Fibroblast of gingiva (primary cell): ENCODE data around the gene SLC22A17.
"Not testable (repeated sequence)": the region's sequence is repeated elsewhere in the genome, so short reads cannot be mapped to it uniquely, and the experiment has no call there.

Source experiments
- DNase-seq: peaks from one replicate; pipeline ENCODE4 v3.0.0-alpha.2; 2011; ENCODE audit warnings: low read depth

Gene SLC22A17

DNA sequence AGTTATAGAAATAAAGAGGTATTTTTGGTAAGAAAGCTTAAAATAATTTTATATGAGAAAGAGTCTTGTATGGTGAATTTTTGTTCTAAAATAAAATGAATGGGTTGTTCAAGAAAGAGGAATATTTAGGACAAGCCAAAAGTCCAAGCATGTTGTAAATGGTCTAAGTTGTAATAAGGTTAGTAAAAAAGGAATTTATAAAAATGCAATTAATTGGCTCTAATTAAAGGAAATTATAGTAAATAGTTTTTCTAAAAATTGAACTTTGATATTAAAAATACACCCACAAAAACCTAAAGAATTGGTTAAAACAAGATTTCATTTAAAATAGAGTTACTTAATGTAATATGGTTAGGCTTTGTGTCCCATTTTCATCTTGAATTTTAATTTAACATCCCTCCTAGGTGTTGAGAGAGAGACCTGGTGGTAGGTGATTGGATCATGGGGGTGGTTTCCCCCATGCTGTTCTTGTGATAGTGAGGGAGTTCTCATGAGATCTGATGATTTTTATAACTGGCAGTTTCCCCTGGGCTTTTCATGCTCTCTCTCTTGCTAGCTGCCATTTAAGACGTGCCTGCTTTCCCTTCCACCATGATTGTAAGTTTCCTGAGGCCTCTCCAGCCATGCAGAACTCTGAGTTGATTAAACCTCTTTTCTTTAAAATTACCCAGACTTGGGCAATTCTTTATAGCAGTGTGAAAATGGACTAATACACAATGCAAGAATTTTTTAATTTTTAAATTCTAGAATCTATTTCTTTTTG lies 13.0 kb downstream of the SLC22A17 start:
- no peak for DNase-seq

DNA sequence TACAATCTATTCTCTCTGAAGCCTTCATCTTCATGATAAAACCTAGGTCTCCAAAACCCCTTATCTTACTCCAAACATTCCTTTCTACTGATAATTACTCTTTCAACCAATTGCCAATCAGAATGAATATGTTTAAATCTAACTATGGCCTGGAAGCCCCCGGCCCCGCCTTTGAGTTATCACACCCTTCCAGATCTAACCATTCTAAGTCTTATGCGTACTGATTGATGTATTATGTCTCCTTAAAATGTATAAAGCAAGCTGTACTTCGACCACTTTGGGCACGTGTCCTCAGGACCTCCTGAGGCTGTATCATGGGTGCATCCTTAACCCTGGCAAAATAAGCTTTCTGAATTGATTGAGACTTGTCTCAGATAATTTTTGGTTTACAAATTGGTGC lies 17.1 kb downstream of the SLC22A17 start:
- no peak for DNase-seq

GRCh38 chr14:23327947-23328744 lies 24.5 kb downstream of the SLC22A17 start:
- DNase-seq, result peak; percentile 66

GRCh38 chr14:23326491-23327332 lies 26.0 kb downstream of the SLC22A17 start:
- DNase-seq, result no peak

- DNase-seq, result not testable (repeated sequence)
Observed at GRCh38 chr14:23325746-23326145, 26.9 kb downstream of the SLC22A17 start.

DNA sequence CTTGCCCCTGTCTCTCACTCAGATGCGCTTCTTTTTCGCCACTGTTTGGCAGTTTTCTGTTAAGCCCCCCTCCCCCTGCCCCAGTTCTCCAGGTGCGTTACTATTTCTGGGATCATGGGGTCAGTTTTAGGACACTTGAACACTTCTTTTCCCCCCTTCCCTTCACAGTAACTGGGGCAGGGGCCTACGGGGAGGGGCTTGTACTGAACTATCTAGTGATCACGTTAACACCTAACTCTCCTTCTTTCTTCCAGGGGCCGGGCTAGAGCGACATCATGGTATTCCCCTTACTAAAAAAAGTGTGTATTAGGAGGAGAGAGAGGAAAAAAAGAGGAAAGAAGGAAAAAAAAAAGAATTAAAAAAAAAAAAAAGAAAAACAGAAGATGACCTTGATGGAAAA lies 27.7 kb downstream of the SLC22A17 start:
- DNase-seq, result no peak

DNA sequence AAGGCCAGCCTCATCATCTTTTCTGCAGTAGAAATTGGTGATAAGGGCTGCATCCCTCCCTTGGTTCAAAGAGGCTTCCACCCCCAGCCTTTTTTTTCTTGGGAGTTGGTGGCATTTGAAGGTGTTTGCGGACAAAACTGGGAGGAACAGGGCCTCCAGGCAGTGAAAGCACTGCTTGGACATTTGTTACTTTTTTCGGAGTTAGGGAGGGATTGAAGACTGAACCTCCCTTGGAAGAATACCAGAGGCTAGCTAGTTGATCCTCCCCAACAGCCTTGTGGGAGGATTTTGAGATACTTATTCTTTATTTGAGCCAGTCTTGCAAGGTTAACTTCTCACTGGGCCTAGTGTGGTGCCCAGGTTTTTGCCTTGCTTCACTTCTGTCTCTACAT lies 28.2 kb downstream of the SLC22A17 start:
- DNase-seq, result no peak

- DNase-seq, result no peak
Observed at GRCh38 chr14:23323838-23324454, 28.7 kb downstream of the SLC22A17 start.

DNA sequence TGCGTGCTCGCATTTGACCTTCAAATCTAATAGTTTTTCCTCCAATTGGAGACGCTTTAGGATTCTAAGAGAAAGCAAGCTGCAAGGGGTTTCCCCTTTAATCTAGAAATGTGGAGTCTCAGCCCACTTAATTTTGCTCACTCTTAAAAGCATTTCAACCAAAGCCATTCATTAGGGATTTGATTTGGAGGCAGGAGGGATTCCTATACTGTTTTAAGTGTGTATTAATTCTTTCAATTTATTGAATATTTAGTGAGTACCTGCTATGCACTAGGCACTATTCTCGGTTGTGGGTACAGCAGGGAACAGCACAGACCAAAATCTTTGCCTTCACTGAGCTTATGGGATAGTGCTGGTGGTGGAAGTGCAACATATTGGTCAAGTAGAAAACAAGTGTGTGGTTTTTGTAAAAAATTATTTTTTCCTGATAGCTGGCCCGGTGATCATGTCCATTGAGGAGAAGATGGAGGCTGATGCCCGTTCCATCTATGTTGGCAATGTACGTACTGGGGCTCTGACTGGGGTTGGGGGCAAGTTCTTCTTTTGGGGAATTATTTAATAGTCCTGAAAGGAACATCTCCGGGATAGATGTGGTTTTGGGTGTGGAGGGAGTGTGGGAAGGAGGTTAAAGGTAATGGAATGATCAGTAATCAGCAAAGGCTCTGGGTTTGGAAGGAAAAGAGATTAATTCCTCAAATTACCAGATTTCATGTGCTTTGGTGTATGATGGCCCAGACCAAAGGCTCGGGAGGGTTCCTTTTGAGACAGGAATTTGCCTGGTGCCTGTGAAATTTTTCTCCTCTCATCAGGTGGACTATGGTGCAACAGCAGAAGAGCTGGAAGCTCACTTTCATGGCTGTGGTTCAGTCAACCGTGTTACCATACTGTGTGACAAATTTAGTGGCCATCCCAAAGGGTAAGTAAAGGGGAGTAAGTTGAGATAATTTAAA lies 29.8 kb downstream of the SLC22A17 start:
- no peak for DNase-seq

GRCh38 chr14:23321572-23322547 lies 30.8 kb downstream of the SLC22A17 start:
- DNase-seq, result peak; percentile 31

DNA sequence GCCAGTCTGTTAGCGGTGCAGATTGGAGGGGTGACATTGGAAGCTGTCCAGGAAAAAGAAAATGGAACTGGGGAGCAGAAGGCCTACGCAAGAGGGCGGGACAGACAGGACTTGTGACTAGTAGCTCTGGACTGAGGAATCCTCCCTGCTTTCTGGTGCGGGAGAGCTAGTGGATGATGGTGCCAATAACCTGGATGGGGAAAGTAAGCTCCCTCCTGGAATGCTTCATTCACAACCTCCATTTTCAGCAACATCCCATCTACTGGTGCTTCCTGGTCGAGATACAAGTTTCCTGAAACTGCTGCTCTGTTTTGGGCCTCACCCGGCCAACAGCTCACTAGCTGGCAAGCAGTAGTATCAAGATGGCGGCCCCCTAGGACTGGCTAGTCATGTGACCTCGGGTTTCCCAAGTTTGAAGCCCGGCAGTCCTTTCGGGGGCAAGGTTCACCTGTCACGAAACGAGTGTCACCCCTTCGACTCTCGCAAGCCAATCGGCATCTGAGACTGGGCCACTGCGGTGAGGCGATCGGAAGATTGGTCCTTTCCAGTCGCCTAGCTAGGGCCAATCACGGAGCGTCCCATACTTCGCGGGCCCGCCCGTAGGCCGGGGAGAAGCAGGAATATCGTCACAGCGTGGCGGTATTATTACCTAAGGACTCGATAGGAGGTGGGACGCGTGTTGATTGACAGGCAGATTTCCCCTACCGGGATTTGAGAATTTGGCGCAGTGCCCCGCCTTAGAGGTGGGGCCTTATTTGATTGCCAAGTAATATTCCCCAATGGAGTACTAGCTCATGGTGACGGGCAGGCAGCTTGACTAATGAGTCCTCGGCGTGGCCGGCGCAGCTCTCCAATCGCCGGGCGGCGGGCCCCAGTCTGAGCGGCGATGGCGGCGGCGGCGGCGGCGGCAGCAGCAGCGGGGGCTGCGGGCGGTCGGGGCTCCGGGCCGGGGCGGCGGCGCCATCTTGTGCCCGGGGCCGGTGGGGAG lies 31.8 kb downstream of the SLC22A17 start, which contains the start of gene PABPN1:
TSS of gene PABPN1 (plus strand) at position 874 of the 988 bp plus-strand sequence. CDS start at position 887, 13 bp downstream.
- DNase-seq, result peak; percentile 100

- no peak for DNase-seq
Observed at GRCh38 chr14:23319746-23320583, 32.7 kb downstream of the SLC22A17 start.

DNA sequence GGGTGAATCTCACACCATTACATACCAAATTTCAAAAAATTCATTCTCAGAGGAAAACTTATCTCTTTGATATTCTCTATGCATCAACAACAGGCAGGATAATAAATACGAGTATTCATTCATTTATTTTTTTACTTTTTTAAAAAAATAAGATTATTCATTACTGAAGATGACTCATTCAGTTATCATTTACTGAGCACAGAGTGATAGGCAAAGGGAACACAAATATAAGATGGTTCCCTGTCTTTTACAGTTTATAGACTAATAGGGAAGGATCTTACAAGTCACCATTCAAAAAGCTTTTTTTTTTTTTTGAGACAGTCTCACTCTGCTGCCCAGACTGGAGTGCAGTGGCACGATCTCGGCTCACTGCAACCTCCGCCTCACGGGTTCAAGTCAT lies 36.4 kb downstream of the SLC22A17 start:
- DNase-seq, result no peak

DNA sequence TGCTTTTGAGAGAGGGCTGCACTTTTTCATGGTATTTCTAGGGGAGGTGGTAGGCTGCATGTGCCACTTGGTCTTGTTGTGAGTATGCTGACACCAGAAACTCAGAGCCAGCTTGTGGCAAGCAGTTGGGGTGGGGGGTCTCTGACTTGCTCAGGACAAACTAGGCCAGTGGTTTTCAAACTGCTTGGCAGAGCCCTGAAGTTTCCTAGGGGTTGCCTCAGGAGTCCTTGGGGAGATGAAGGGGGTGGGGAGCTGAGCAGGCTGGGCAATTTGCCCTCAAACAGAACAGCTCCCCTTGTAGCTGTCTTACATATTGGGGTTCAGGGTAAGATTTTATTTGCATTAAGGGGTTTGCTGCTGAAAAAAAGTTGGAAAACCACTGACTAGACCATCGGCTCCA lies 42.1 kb downstream of the SLC22A17 start:
- no peak for DNase-seq

- no peak for DNase-seq
Observed at GRCh38 chr14:23308721-23309445, 43.8 kb downstream of the SLC22A17 start.
